GM12874 (cell line): ENCODE data around the gene RNF181.
A peak's percentile ranks its signal among the peaks of the same experiment; 100 is the strongest.

Experiments
- CTCF ChIP-seq: IDR thresholded peaks from 2 replicates; pipeline ENCODE4 v1.5.1; 2011; ENCODE audit warnings: low read depth, mild to moderate bottlenecking, control low read depth, low read length, moderate library complexity; ENCODE audit not compliant: insufficient read depth

Gene RNF181

GRCh38 chr2:85550486-85550885 lies 45.1 kb upstream of the RNF181 start:
- TF ChIP-seq CTCF, result no peak

GRCh38 chr2:85551698-85552678 lies 43.6 kb upstream of the RNF181 start:
- peak; percentile 83 for TF ChIP-seq CTCF

DNA sequence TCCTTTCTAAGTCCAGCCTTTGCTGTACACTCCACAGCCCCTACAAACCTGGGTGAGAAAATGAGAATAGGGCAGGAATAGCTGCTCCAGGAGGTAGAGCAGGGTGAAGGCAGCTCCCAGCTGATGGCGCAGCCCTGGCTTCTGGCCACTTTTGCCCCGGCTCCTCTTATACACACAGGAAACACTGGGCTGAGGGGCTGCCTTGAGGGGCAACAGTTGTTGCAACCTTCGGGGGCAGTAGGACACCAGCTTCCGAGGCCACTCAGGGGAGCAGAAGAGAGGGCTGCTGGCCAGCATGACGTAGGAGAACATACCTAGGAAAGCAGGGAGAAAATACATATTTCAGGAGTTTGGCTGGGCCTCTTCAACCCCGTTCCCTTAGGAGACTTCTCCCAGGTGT lies 42.4 kb upstream of the RNF181 start:
- TF ChIP-seq CTCF, result no peak

GRCh38 chr2:85554980-85555612 lies 40.4 kb upstream of the RNF181 start:
- TF ChIP-seq CTCF, result no peak

GRCh38 chr2:85557130-85557529 lies 38.4 kb upstream of the RNF181 start:
- no peak for TF ChIP-seq CTCF

- TF ChIP-seq CTCF, result no peak
Measured at GRCh38 chr2:85558160-85558559, 37.4 kb upstream of the RNF181 start.

- TF ChIP-seq CTCF, result no peak
Measured at GRCh38 chr2:85560812-85561279, 34.7 kb upstream of the RNF181 start.
